ENCODE data around the gene POU2AF2. TPM values are rescaled to one million over a fixed set of nuclear protein-coding genes. Genes with fewer than 3 reads are reported as not detected.

POU2AF2 gene
- total and polyA plus RNA-seq, 2 of the 8 experiments (the other 6 are each of a cell fraction or from before 2014, with no cell fraction given): not detected

- H2BK20ac ChIP-seq (ENCODE audit: low read length): no peak overlapping the region
- FAIRE-seq (no peak), DNase-seq (ENCODE audit: low read depth in 1 of 2, low spot score in 2 of 2) (no peak)
- no peak overlapping the region for H2BK120ac ChIP-seq (replicated peaks; ENCODE audit: low read depth, low read length)
- H3K9me3 ChIP-seq (ENCODE audit: insufficient read depth in 2 of 2, low read depth in 1 of 2, low read length in 1 of 2): no peaks in the 10 kb centered on the region
- no peaks in the 10 kb centered on the region for H4K20me1 ChIP-seq (replicated peaks in 1 of 2; ENCODE audit: control insufficient read depth in 1 of 2, insufficient read depth in 2 of 2, low read length in 2 of 2)
- no peak overlapping the region for H4K91ac ChIP-seq (replicated peaks; ENCODE audit: insufficient read length, low read length)
- H3K23me2 ChIP-seq (ENCODE audit: low read depth, low read length): peaks cover 4% of the 10 kb centered on the region; the same call in 1 of the 2 replicates
- no peaks in the 10 kb centered on the region for H3K79me1 ChIP-seq (ENCODE audit: low read depth, low read length)
- no peak overlapping the region for H3K4me3 ChIP-seq (ENCODE audit: extremely low read depth in 1 of 4, insufficient read depth in 2 of 4, low read depth in 3 of 4, low read length in 4 of 4)
- no peak overlapping the region for H3K4ac ChIP-seq (replicated peaks; ENCODE audit: insufficient read length, low read depth, low read length)
- H2BK15ac ChIP-seq (ENCODE audit: low read length): no peak overlapping the region
- WGBS, 2 experiments (ENCODE audit: extremely low coverage in 1 of 2, insufficient coverage in 1 of 2, insufficient read length in 1 of 2, insufficient replicate concordance in 2 of 2, low coverage in 1 of 2, low lambda C conversion rate in 2 of 2, missing lambda C conversion rate in 1 of 2): 94% methylated on average over 7 of the region's 7 CpGs; no CpG with 5 or more reads in 1 of the 2 experiments
- H3K9ac ChIP-seq (replicated peaks in 1 of 4; ENCODE audit: extremely low read depth in 1 of 4, low read depth in 3 of 4, low read length in 3 of 4): no peak overlapping the region
- H3K56ac ChIP-seq (replicated peaks; ENCODE audit: insufficient read length, low read depth, low read length): no peak overlapping the region
- ChIA-PET CTCF (ENCODE audit: partially characterized antibody) (interaction anchor here (1.0 to 1.3 kb wide), 4 partner anchors 26 to 138 kb away, joined by 3 to 6 read pairs (median 4); no protein-coding TSS in a partner anchor), POLR2A (ENCODE audit: partially characterized antibody) (no interaction called here)
- H4K8ac ChIP-seq (ENCODE audit: extremely low read depth, insufficient read depth, low read length): no peak overlapping the region
- H3K18ac ChIP-seq (ENCODE audit: extremely low read depth, low read length): no peak overlapping the region
- no peaks in the 10 kb centered on the region for H3K27me3 ChIP-seq (replicated peaks in 1 of 4; ENCODE audit: control insufficient read depth in 3 of 4, extremely low read depth in 1 of 4, insufficient read depth in 3 of 4, low read length in 3 of 4)
- no peaks in the 10 kb centered on the region for H3K4me1 ChIP-seq (replicated peaks in 1 of 4; ENCODE audit: control insufficient read depth in 3 of 4, insufficient read depth in 4 of 4, low read length in 3 of 4)
- no peak overlapping the region for H2BK5ac ChIP-seq (ENCODE audit: low read depth, low read length)
- no peak overlapping the region for H4K5ac ChIP-seq (ENCODE audit: insufficient read length, low read depth, low read length)
- no peak overlapping the region for H2BK12ac ChIP-seq (ENCODE audit: low read depth, low read length)
- H3K79me2 ChIP-seq (ENCODE audit: control insufficient read depth in 1 of 2, insufficient read depth in 2 of 2, low read length in 2 of 2): no peaks in the 10 kb centered on the region
- no peaks in the 10 kb centered on the region for H3K36me3 ChIP-seq (ENCODE audit: control insufficient read depth in 2 of 4, insufficient read depth in 4 of 4, low read length in 3 of 4)
- H3K27ac ChIP-seq (ENCODE audit: low read depth, low read length): no peak overlapping the region; the same call in 1 of the 2 replicates
- no peak overlapping the region for H2AK5ac ChIP-seq (ENCODE audit: low read depth, low read length)
- H3K23ac ChIP-seq (ENCODE audit: insufficient read length): no peak overlapping the region
- H3K14ac ChIP-seq (ENCODE audit: insufficient read length): no peak overlapping the region
- H2AFZ ChIP-seq (ENCODE audit: low read length): no peak overlapping the region
- no peak overlapping the region for H3K4me2 ChIP-seq (ENCODE audit: insufficient read depth in 1 of 2, low read depth in 2 of 2, low read length in 2 of 2)
- TF ChIP-seq TAF1 (IDR thresholded peaks at IDR 0.05; ENCODE audit: low read depth, low read length): no peak
- no peak for TF ChIP-seq FOSL1 (IDR thresholded peaks at IDR 0.05; ENCODE audit: insufficient read depth, low read depth, low read length)
- TF ChIP-seq RBBP5 (IDR thresholded peaks at IDR 0.05; ENCODE audit: borderline replicate concordance, low read depth, low read length): no peak
- no peak for TF ChIP-seq POLR2A (IDR thresholded peaks at IDR 0.05; ENCODE audit: control extremely low read depth in 1 of 2, low read depth in 2 of 2, low read length in 2 of 2)
- no peak for TF ChIP-seq MAFK (IDR thresholded peaks at IDR 0.05; ENCODE audit: low read depth, low read length)
- no peak for TF ChIP-seq ZNF274 (IDR thresholded peaks at IDR 0.05; ENCODE audit: borderline replicate concordance, extremely low read depth, low read length)
- TF ChIP-seq GTF2F1 (IDR thresholded peaks at IDR 0.05; ENCODE audit: borderline replicate concordance, low read depth, low read length): no peak
- no peak for TF ChIP-seq CTBP2 (IDR thresholded peaks at IDR 0.05; ENCODE audit: borderline replicate concordance, insufficient read depth, insufficient read length, low read length)
- TF ChIP-seq SP1 (IDR thresholded peaks at IDR 0.05; ENCODE audit: low read depth, low read length): no peak
- no peak for TF ChIP-seq HDAC2 (IDR thresholded peaks at IDR 0.05; ENCODE audit: borderline replicate concordance in 1 of 2, low read depth in 2 of 2, low read length in 2 of 2)
- no peak for TF ChIP-seq PHF8 (conservative IDR thresholded peaks at IDR 0.05; ENCODE audit: low read depth, low read length)
- TF ChIP-seq CHD1 (IDR thresholded peaks at IDR 0.05; ENCODE audit: low read depth, low read length): no peak
- no peak for TF ChIP-seq HDAC6 (IDR thresholded peaks at IDR 0.05; ENCODE audit: low read depth, low read length)
Observed at GRCh38 chr11:111308140-111308539, 62.6 kb downstream of the POU2AF2 start.

Data from H1 (cell line).